ENCODE measurements around the gene SERPINA9.
"Not testable (repeated sequence)": the region's sequence is repeated elsewhere in the genome, so short reads cannot be mapped to it uniquely, and the experiment has no call there.

The SERPINA9 gene

DNA sequence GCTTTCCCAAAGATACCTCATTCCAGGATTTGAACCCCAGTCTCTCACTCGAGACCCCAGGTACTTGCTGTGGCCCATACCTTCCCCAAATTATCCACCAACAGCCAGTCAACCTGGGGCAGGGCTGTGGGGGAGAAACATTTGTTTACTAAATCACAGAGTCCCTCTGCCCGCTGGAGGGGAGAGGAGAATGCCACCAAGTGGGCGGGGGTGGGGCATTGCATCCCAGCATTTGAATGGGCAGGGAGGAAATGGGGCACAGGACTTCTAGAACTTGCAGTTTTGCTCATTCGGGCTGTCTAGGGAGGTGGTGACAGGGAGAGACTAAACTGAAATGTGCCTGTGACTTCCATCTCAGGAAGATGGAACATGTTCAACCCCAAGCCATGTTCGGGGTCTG, 10.9 kb upstream of the SERPINA9 start:
- TF ChIP-seq, protein P1, sequence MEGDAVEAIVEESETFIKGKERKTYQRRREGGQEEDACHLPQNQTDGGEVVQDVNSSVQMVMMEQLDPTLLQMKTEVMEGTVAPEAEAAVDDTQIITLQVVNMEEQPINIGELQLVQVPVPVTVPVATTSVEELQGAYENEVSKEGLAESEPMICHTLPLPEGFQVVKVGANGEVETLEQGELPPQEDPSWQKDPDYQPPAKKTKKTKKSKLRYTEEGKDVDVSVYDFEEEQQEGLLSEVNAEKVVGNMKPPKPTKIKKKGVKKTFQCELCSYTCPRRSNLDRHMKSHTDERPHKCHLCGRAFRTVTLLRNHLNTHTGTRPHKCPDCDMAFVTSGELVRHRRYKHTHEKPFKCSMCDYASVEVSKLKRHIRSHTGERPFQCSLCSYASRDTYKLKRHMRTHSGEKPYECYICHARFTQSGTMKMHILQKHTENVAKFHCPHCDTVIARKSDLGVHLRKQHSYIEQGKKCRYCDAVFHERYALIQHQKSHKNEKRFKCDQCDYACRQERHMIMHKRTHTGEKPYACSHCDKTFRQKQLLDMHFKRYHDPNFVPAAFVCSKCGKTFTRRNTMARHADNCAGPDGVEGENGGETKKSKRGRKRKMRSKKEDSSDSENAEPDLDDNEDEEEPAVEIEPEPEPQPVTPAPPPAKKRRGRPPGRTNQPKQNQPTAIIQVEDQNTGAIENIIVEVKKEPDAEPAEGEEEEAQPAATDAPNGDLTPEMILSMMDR (IDR thresholded peaks at IDR 0.05; ENCODE audit: insufficient read depth, missing control alignments), result no peak
- FAIRE-seq (no peak), DNase-seq (ENCODE audit: insufficient read length, low spot score) (no peak)

DNA sequence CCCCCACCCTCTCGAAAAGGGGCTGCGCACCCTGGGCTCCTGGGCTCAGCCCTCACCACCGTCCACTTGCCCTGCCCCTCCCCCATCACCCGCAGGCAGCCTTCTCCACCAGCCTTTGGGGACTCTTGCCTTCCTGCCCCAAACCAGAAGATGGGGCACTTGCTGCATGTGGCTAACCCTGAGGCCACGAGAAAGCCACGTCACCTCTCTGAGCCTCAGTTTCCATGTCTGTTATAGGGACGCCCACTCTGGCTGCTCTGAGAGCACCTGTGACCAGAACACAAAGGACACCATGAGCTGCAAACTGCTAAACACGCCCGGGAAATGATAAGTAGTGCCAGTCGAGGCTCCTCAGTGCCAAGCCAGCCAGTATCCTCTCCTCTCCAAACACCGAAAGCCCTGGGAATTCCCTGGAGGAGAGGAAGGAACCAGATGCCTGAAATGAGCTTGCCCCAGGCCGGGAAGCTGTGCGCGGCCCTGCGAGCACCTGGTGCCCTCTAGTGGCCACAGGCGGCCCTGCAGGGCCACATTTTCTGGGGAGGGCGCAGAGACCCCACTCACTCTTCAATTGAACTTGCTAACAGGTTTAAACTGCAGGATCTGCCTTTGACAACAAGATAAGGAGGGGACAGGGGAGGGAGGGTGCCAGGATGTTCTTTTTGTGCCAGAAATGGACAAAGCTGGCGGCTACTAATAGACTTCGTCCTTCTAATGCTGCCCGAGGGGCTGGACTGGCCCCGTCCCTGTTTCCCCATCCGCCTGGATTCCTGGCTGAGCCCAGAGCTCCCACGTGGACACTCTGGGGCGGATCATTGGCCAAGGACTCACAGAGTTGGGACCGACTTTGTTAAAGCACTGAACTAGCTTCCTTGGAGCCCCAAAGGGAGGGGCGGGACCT, 10.2 kb upstream of the SERPINA9 start:
- DNase-seq (ENCODE audit: insufficient read length, low spot score) (peak; percentile 56), FAIRE-seq (no peak)
- TF ChIP-seq, protein P1 (IDR thresholded peaks at IDR 0.05; ENCODE audit: insufficient read depth, missing control alignments), result peak; percentile 79

DNA sequence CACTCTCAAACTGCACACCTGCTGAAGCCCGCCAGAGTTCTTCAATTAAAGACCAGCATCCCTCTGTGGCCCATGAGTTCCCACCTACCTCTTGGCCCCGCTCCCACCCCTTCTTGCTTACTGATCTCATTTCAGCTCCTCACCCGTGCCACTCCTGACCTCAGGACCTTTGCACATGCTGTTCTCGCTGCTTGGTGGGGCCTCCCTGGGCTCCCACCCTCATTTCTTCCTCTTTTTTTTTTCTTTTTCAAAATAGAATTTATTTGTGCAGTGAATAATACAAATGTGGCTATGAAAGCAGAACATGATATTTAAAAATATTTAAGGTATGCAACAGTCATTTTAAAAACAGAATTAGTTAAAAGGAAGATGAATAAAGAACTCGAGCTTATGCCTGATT, 8.5 kb upstream of the SERPINA9 start:
- DNase-seq (ENCODE audit: insufficient read length, low spot score), result no peak
- TF ChIP-seq, protein P1 (IDR thresholded peaks at IDR 0.05; ENCODE audit: insufficient read depth, missing control alignments), result no peak
- FAIRE-seq, result no peak

DNA sequence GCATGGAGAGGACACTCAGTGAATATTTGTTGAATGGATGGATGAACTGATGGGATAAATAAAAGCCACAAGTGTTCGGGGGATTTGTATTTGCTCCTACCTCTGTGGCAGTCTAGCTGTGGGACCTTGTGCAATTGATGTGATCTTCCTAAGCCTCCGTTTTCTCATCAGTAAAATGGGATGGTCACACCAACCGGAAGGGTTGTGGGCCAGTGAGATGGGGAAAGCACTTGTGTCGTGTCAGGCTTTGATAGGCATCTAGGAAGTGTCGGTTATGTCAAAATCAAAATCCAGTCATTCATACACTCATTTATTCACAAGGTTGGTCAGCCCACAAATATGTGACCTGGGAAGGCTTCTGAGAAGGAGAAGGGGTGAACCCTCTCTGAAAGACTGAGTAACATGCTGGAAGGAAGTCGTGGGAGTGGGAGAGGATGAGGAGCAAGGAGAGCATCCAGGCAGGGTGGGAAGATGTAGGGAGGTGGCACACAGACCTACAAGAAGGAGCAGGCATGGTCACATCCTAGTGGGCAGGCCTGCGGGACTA, 7.8 kb upstream of the SERPINA9 start:
- TF ChIP-seq, protein P1 (IDR thresholded peaks at IDR 0.05; ENCODE audit: insufficient read depth, missing control alignments), result no peak
- FAIRE-seq (no peak), DNase-seq (ENCODE audit: insufficient read length, low spot score) (no peak)

DNA sequence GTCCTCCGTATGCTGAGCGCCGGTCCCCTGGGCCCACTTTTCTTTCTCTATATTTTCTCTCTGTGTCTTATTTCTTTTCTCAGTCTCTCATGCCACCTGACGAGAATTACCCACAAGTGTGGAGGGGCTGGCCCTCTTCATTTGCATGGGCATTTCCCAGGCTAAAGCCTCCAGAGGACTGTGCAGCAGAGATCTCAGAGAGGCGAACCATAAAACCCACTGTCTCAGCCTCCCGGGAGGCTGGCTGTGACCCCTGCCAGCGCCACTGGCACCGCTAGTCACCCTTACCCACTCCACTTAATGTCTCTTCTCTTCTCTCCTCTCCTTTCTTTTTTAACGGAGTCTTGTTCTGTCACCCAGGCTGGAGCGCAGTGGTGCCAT, 7.1 kb upstream of the SERPINA9 start:
- TF ChIP-seq, protein P1 (IDR thresholded peaks at IDR 0.05; ENCODE audit: insufficient read depth, missing control alignments), result no peak
- FAIRE-seq, result no peak
- DNase-seq (ENCODE audit: insufficient read length, low spot score), result no peak

DNA sequence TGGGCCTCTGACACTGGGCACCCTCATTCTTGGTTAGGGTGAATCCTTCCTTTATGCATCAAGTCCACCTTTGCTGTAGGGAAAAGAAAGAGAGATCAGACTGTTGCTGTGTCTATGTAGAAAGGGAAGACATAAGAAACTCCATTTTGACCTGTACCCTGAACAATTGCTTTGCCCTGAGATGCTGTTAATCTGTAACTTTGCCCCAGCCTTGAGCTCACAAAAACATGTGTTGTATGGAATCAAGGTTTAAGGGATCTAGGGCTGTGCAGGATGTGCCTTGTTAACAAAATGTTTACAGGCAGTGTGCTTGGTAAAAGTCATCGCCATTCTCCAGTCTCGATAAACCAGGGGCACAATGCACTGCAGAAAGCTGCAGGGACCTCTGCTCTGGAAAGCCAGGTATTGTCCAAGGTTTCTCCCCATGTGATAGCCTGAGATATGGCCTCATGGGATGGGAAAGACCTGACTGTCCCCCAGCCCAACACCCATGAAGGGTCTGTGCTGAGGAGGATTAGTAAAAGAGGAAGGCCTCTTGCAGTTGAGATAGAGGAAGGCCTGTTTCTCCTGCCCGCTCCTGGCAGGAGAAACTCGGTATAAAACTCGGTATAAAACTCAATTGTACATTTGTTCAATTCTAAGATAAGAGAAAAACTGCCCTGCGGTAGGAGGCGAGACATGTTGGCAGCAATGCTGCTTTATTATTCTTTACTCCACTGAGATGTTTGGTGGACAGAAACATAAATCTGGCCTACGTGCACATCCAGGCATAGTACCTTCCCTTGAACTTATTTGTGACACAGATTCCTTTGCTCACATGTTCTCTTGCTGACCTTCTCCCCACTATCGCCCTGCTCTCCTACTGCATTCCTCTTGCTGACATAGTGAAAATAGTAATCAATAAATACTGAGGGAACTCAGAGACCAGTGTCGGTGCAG, 6.4 kb upstream of the SERPINA9 start:
- DNase-seq (ENCODE audit: insufficient read length, low spot score); FAIRE-seq: not testable (repeated sequence)

DNA sequence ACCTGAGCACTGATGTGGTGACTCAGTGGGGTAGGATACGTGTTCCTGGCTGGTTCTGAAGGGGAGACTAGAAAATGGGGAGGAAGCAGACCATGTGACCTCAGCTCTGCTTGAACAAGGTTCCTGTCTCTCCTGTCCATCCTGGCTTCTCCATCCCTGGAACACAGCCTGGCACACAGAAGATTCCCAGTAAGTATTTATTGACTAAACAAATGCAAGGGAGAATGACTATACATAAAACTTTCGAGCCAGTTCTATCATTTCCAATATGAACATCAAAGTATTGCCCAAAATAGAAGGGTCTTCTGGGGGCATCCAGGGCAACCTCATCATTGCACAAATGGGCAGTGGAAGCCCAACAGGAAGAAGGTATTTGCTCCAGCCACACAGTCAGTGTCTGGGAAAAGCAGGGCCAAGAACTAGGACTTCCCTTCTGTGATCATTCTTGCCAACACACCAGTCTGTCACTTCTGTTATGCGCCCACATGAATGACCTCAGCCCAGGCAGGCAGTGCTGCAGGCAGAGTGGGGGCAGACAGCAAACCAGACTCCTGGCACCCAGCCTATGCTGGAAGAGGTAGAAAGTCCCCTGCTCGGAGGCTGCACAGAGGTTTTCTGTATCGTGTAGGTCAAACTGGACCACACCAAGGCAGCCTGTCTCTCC, 5.6 kb upstream of the SERPINA9 start:
- FAIRE-seq (no peak), DNase-seq (ENCODE audit: insufficient read length, low spot score) (no peak)
- TF ChIP-seq, protein P1 (IDR thresholded peaks at IDR 0.05; ENCODE audit: insufficient read depth, missing control alignments), result no peak

Measured in D721Med (cell line).